Endodermal cell (in vitro differentiated cells): Measurements from ENCODE around the gene SMARCA2. TPM values are rescaled to one million over a fixed set of nuclear protein-coding genes. Genes with fewer than 3 reads are reported as not detected.

Experiments used
- DNase-seq: peaks from one replicate; pipeline ENCODE4 v3.0.0-alpha.2; 2017
- H3K27ac ChIP-seq: 2 replicates; pipeline ENCODE4 v1.5.1; 2013; ENCODE audit warnings: mild to moderate bottlenecking, low read depth, low read length, moderate library complexity
- H3K27me3 ChIP-seq: 2 replicates; pipeline ENCODE4 v1.6.1; 2013; ENCODE audit warnings: mild to moderate bottlenecking, low read length, moderate library complexity; ENCODE audit not compliant: insufficient read depth, control insufficient read depth, poor library complexity, severe bottlenecking
- H3K36me3 ChIP-seq: 2 replicates; pipeline ENCODE4 v1.7.0; 2013; ENCODE audit warnings: mild to moderate bottlenecking, low read length, moderate library complexity; ENCODE audit not compliant: control insufficient read depth, insufficient read depth
- H3K4me1 ChIP-seq: one replicate; pipeline ENCODE4 v1.7.0; 2013; ENCODE audit warnings: low read length; ENCODE audit not compliant: control insufficient read depth, insufficient read depth
- H3K4me3 ChIP-seq: 2 replicates; pipeline ENCODE4 v1.5.1; 2013; ENCODE audit warnings: mild to moderate bottlenecking, low read length, moderate library complexity
- H3K9ac ChIP-seq: 2 replicates; pipeline ENCODE4 v1.6.1; 2013; ENCODE audit warnings: mild to moderate bottlenecking, low read length, moderate library complexity; ENCODE audit not compliant: poor library complexity, severe bottlenecking; ENCODE audit errors: extremely low read depth
- H3K9me3 ChIP-seq: 2 replicates; pipeline ENCODE4 v1.6.1; 2013; ENCODE audit warnings: mild to moderate bottlenecking, low read length, moderate library complexity; ENCODE audit not compliant: control insufficient read depth
- H3K27ac Mint-ChIP-seq: 2 replicates; pipeline ENCODE4 v1.8.0; 2020; ENCODE audit warnings: mixed read lengths
- H3K27me3 Mint-ChIP-seq: 2 replicates; pipeline ENCODE4 v1.8.0; 2021; ENCODE audit warnings: mild to moderate bottlenecking, mixed read lengths; ENCODE audit not compliant: insufficient read depth
- H3K36me3 Mint-ChIP-seq: 2 replicates; pipeline ENCODE4 v1.8.0; 2020; ENCODE audit warnings: low read depth, mixed read lengths
- H3K4me1 Mint-ChIP-seq: 2 replicates; pipeline ENCODE4 v1.8.0; 2020; ENCODE audit warnings: mixed read lengths
- H3K4me3 Mint-ChIP-seq: 2 replicates; pipeline ENCODE4 v1.8.0; 2020; ENCODE audit warnings: mild to moderate bottlenecking, moderate library complexity, mixed read lengths
- H3K9me3 Mint-ChIP-seq: 2 replicates; pipeline ENCODE4 v1.8.0; 2020; ENCODE audit warnings: mild to moderate bottlenecking, mixed read lengths
- WGBS, 2 experiments: methylation state at CpG; one replicate each; pipeline versions ENCODE4 v1.1.5 to v1.1.7; 2013; ENCODE audit warnings: missing lambda C conversion rate in 2 of 2, mixed read lengths in 1 of 2; ENCODE audit not compliant: insufficient coverage in 1 of 2, insufficient read length in 1 of 2; 5-methylcytosine and 5-hydroxymethylcytosine counted together
- total RNA-seq, 2 donors: library from RNA; stranded (reverse); fragmentation: NEBNext Ultra II Directional in 1 of 2; extraction: Animal tissue kit (Norgen Biotek cat#: 25700) in 1 of 2; gene quantifications; 2 replicates in 1 of 2; 3 replicates in 1 of 2; pipeline ENCODE4 v1.2.1, GENCODE V29; 2021
- TF ChIP-seq, protein P1 (sequence below): fragments of 200-600 bp; sonication (generic); conservative IDR thresholded peaks from 2 replicates; pipeline ENCODE4 v1.5.0; 2021; ENCODE audit warnings: antibody characterized with exemption, mild to moderate bottlenecking

SMARCA2 gene
- total RNA-seq, 2 donors from 2014 or later, result 2.6 to 8.6 TPM

DNA sequence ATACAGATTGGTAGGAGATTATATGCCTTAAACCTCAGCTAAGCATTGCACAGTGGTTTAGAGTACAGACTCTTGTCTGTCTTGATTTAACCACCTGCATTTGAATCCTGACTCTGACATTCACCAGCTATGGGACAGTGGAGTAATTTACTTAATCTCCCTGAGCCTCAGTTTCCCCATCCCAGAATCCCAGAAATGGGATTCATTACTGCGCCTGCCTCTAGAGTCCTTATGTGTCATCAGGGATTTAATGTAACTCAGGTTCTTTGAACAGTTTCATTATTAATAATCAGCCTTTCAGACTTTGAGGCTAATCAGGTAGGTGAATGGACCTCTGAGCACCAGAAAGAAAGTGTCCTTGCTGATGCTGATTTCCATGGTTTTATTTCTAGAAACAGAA, 149.1 kb downstream of the SMARCA2 start:
- peaks cover 3% of the 10 kb centered on the region for H3K9me3 Mint-ChIP-seq
- H3K4me3 Mint-ChIP-seq, result no peak overlapping the region
- peaks cover 44% of the 10 kb centered on the region for H3K4me1 Mint-ChIP-seq

DNA sequence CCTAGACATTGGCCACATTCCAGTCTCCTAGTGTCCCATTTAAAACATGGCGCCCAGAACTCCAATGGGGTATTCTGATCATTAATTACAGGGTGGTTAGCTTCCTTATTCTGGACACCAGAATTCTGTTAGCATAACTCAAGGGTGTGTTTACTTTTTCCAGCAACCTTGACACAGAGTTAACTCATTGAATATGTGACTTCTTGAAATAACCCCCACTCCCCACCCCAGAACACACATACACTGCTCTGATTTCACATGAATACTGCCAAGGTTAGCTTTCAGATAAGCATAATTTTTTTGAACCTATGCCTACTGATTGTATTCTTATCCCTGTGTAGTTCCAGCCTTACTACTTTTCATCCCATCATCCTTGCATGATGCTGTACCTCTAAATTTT, 151.1 kb downstream of the SMARCA2 start:
- Mint-ChIP-seq H3K27me3 (peaks cover 15% of the 10 kb centered on the region), H3K9me3 (peaks cover 5% of the 10 kb centered on the region), H3K27ac (no peak overlapping the region), H3K4me1 (peaks cover 26% of the 10 kb centered on the region), H3K36me3 (no peaks in the 10 kb centered on the region), H3K4me3 (no peak overlapping the region)
- no peaks in the 10 kb centered on the region for H3K9me3 ChIP-seq
- peaks cover 9% of the 10 kb centered on the region for H3K4me1 ChIP-seq
- TF ChIP-seq, protein P1, sequence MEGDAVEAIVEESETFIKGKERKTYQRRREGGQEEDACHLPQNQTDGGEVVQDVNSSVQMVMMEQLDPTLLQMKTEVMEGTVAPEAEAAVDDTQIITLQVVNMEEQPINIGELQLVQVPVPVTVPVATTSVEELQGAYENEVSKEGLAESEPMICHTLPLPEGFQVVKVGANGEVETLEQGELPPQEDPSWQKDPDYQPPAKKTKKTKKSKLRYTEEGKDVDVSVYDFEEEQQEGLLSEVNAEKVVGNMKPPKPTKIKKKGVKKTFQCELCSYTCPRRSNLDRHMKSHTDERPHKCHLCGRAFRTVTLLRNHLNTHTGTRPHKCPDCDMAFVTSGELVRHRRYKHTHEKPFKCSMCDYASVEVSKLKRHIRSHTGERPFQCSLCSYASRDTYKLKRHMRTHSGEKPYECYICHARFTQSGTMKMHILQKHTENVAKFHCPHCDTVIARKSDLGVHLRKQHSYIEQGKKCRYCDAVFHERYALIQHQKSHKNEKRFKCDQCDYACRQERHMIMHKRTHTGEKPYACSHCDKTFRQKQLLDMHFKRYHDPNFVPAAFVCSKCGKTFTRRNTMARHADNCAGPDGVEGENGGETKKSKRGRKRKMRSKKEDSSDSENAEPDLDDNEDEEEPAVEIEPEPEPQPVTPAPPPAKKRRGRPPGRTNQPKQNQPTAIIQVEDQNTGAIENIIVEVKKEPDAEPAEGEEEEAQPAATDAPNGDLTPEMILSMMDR, result no peak
- H3K4me3 ChIP-seq, result no peak overlapping the region
- H3K9ac ChIP-seq, result no peak overlapping the region
- H3K27me3 ChIP-seq, result peaks cover 4% of the 10 kb centered on the region
- H3K36me3 ChIP-seq, result no peaks in the 10 kb centered on the region
- WGBS, 2 experiments, result 90 to 100% methylated on average over 1 of the region's 1 CpG
- no peak for DNase-seq
- H3K27ac ChIP-seq, result no peak overlapping the region

More for the DNA sequence above, 149.1 kb downstream of the SMARCA2 start:
- Histone ChIP-seq H3K27ac (no peak overlapping the region), H3K36me3 (no peaks in the 10 kb centered on the region), H3K27me3 (peaks cover 4% of the 10 kb centered on the region), H3K4me1 (peaks cover 26% of the 10 kb centered on the region), H3K9ac (no peak overlapping the region), H3K9me3 (no peaks in the 10 kb centered on the region), H3K4me3 (no peak overlapping the region)
- TF ChIP-seq, protein P1, result no peak
- H3K27me3 Mint-ChIP-seq, result peaks cover 15% of the 10 kb centered on the region
- no peaks in the 10 kb centered on the region for H3K36me3 Mint-ChIP-seq
- no peak for DNase-seq
- 92% methylated on average over 1 of the region's 1 CpG; no CpG with 5 or more reads in 1 of the 2 experiments for WGBS, 2 experiments
- no peak overlapping the region for H3K27ac Mint-ChIP-seq

DNA sequence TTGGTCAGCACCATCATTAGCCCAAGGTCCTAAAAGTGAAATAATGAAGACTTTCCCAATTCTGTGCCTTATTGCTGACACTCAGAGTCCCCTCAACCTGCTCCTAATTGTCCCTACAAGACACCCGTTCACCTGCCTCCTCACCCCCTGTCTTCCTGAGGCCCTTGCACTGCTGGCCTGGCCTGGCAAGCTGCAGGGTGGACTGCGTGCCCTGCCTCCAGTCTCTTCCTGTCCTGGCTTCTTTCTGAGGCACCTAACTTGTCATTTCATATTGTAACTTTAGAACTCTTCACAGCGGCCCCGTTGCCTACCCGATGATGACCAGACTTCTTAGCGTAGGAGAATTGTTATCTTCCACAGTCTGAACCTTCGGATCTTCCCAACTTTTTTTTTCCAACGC, 153.9 kb downstream of the SMARCA2 start:
- WGBS, 2 experiments, result 90 to 92% methylated on average over 2 to 8 of the region's 8 CpGs
- Mint-ChIP-seq H3K27ac (no peak overlapping the region), H3K27me3 (peaks cover 8% of the 10 kb centered on the region), H3K36me3 (peaks cover 4% of the 10 kb centered on the region), H3K9me3 (peaks cover 5% of the 10 kb centered on the region), H3K4me1 (peaks cover 13% of the 10 kb centered on the region), H3K4me3 (no peak overlapping the region)
- H3K27ac ChIP-seq, result no peak overlapping the region
- H3K9me3 ChIP-seq, result no peaks in the 10 kb centered on the region
- DNase-seq, result no peak
- no peak overlapping the region for H3K4me3 ChIP-seq
- H3K4me1 ChIP-seq, result peaks cover 9% of the 10 kb centered on the region
- no peak overlapping the region for H3K9ac ChIP-seq
- no peaks in the 10 kb centered on the region for H3K36me3 ChIP-seq
- TF ChIP-seq, protein P1, result no peak
- H3K27me3 ChIP-seq, result peaks cover 4% of the 10 kb centered on the region
